CD4-positive, CD25-positive, alpha-beta regulatory T cell (primary cell): ENCODE results near the gene TARS3. TPM values are rescaled to one million over a fixed set of nuclear protein-coding genes. Genes with fewer than 3 reads are reported as not detected.

Experiments used
- ATAC-seq, 2 donors: fragments of 150-1000 bp; cut with Tn5 transposase; one replicate each; pipeline ENCODE4 v1.10.0; 2021; ENCODE audit warnings: low read depth in 2 of 2, moderate number of reproducible peaks in 2 of 2, moderate library complexity in 1 of 2
- DNase-seq, 3 donors: peaks; one replicate each; pipeline versions ENCODE4 v3.0.0 to v3.0.0-alpha.2; 2012 to 2022; ENCODE audit warnings: mixed read lengths in 1 of 3
- H3K27ac ChIP-seq: one replicate; pipeline ENCODE4 v1.7.0; 2013; ENCODE audit warnings: mild to moderate bottlenecking, low read length; ENCODE audit not compliant: insufficient read depth, poor library complexity, severe bottlenecking
- H3K27me3 ChIP-seq: one replicate; pipeline ENCODE4 v1.7.0; 2013; ENCODE audit warnings: low read length; ENCODE audit not compliant: control insufficient read depth, insufficient read depth
- H3K36me3 ChIP-seq: one replicate; pipeline ENCODE4 v1.7.0; 2013; ENCODE audit warnings: mild to moderate bottlenecking, low read length, moderate library complexity; ENCODE audit not compliant: control insufficient read depth, insufficient read depth
- H3K4me1 ChIP-seq: 2 replicates; pipeline ENCODE4 v1.7.0; 2013; ENCODE audit warnings: mild to moderate bottlenecking, low read length; ENCODE audit not compliant: insufficient read depth, control insufficient read depth, poor library complexity, severe bottlenecking
- H3K4me3 ChIP-seq: one replicate; pipeline ENCODE4 v1.7.0; 2013; ENCODE audit warnings: low read depth, mild to moderate bottlenecking, low read length, moderate library complexity
- H3K9me3 ChIP-seq, 2 experiments: 1 replicate in 1 of 2; 2 replicates in 1 of 2; pipeline ENCODE4 v1.7.0; 2013; ENCODE audit warnings: low read length in 2 of 2, mild to moderate bottlenecking in 1 of 2, moderate library complexity in 1 of 2; ENCODE audit not compliant: control insufficient read depth in 2 of 2
- H3K27ac Mint-ChIP-seq, 3 donors: one replicate each; pipeline ENCODE4 v1.8.0; 2020 to 2022; ENCODE audit warnings: mild to moderate bottlenecking in 3 of 3, mixed read lengths in 3 of 3, moderate library complexity in 2 of 3
- H3K27me3 Mint-ChIP-seq: one replicate; pipeline ENCODE4 v1.8.0; 2022; ENCODE audit warnings: mild to moderate bottlenecking, mixed read lengths
- H3K36me3 Mint-ChIP-seq: one replicate; pipeline ENCODE4 v1.8.0; 2020; ENCODE audit warnings: mixed read lengths
- H3K4me1 Mint-ChIP-seq, 4 donors: one replicate each; pipeline ENCODE4 v1.8.0; 2020 to 2022; ENCODE audit warnings: mixed read lengths in 4 of 4, mild to moderate bottlenecking in 1 of 4
- H3K4me3 Mint-ChIP-seq, 4 donors: one replicate each; pipeline ENCODE4 v1.8.0; 2020 to 2022; ENCODE audit warnings: mild to moderate bottlenecking in 4 of 4, mixed read lengths in 4 of 4, moderate library complexity in 3 of 4
- H3K9me3 Mint-ChIP-seq, 7 donors: one replicate each; pipeline ENCODE4 v1.8.0; 2020 to 2022; ENCODE audit warnings: mixed read lengths in 7 of 7, mild to moderate bottlenecking in 3 of 7, moderate library complexity in 2 of 7
- polyA plus RNA-seq, 4 donors: library from polyadenylated mRNA; unstranded; fragments of 300-500 nt; fragmentation: Illumina TruSeq; gene quantifications; one replicate each; pipeline ENCODE4 v1.2.3, GENCODE V29; 2021
- total RNA-seq: library from RNA; stranded (reverse); gene quantifications from one replicate; pipeline ENCODE4 v1.2.3, GENCODE V29; 2022

The TARS3 gene
- total and polyA plus RNA-seq, 5 donors from 2014 or later, result 6.5 to 15.9 (median 9.1) TPM

GRCh38 chr15:101614761-101615160 is 109.5 kb downstream of the TARS3 start:
- H3K36me3 Mint-ChIP-seq, result peaks cover 4% of the 10 kb centered on the region
- H3K27me3 ChIP-seq, result no peaks in the 10 kb centered on the region
- H3K36me3 ChIP-seq, result no peaks in the 10 kb centered on the region
- H3K9me3 ChIP-seq, result no peaks in the 10 kb centered on the region
- no peak overlapping the region for H3K27ac Mint-ChIP-seq
- peaks cover 4% of the 10 kb centered on the region for H3K27me3 Mint-ChIP-seq
- H3K4me3 ChIP-seq, result no peak overlapping the region
- H3K27ac ChIP-seq, result no peak overlapping the region
- H3K4me3 Mint-ChIP-seq, result no peak overlapping the region
- ATAC-seq (no peak), DNase-seq (no peak)
- no peaks in the 10 kb centered on the region for H3K9me3 Mint-ChIP-seq
- H3K4me1 Mint-ChIP-seq, result peaks cover 0 to 6% (median 1%) of the 10 kb centered on the region in 4 donors
- H3K4me1 ChIP-seq, result no peaks in the 10 kb centered on the region

GRCh38 chr15:101614001-101614585 is 110.2 kb downstream of the TARS3 start:
- no peak for ATAC-seq
- Mint-ChIP-seq H3K36me3 (peaks cover 4% of the 10 kb centered on the region), H3K27ac (no peak overlapping the region), H3K9me3 (no peaks in the 10 kb centered on the region), H3K27me3 (peaks cover 4% of the 10 kb centered on the region), H3K4me3 (no peak overlapping the region), H3K4me1 (peaks cover 0 to 6% (median 1%) of the 10 kb centered on the region in 4 donors)
- H3K9me3 ChIP-seq, result no peaks in the 10 kb centered on the region
- no peak overlapping the region for H3K27ac ChIP-seq
- H3K36me3 ChIP-seq, result no peaks in the 10 kb centered on the region
- no peaks in the 10 kb centered on the region for H3K4me1 ChIP-seq
- H3K4me3 ChIP-seq, result no peak overlapping the region
- H3K27me3 ChIP-seq, result no peaks in the 10 kb centered on the region
- no peak for DNase-seq

- no peak overlapping the region for H3K4me3 Mint-ChIP-seq
- no peak overlapping the region for H3K4me3 ChIP-seq
- H3K27me3 ChIP-seq, result no peaks in the 10 kb centered on the region
- no peak for DNase-seq
- H3K9me3 ChIP-seq, result no peaks in the 10 kb centered on the region
- H3K4me1 Mint-ChIP-seq, result peaks cover 0 to 6% (median 1%) of the 10 kb centered on the region in 4 donors
- peaks cover 4% of the 10 kb centered on the region for H3K27me3 Mint-ChIP-seq
- H3K27ac ChIP-seq, result no peak overlapping the region
- no peaks in the 10 kb centered on the region for H3K9me3 Mint-ChIP-seq
- H3K36me3 Mint-ChIP-seq, result peaks cover 4% of the 10 kb centered on the region
- no peaks in the 10 kb centered on the region for H3K36me3 ChIP-seq
- no peak for ATAC-seq
- H3K4me1 ChIP-seq, result no peaks in the 10 kb centered on the region
- H3K27ac Mint-ChIP-seq, result no peak overlapping the region
Measured at GRCh38 chr15:101613130-101614000, 110.9 kb downstream of the TARS3 start.

- H3K36me3 ChIP-seq, result no peaks in the 10 kb centered on the region
- ATAC-seq, result no peak
Measured at GRCh38 chr15:101612676-101613075, 111.6 kb downstream of the TARS3 start.

GRCh38 chr15:101611580-101612299 is 112.5 kb downstream of the TARS3 start:
- H3K27me3 ChIP-seq, result no peaks in the 10 kb centered on the region
- H3K9me3 ChIP-seq, result no peaks in the 10 kb centered on the region
- Mint-ChIP-seq H3K27me3 (peaks cover 4% of the 10 kb centered on the region), H3K4me3 (no peak overlapping the region), H3K4me1 (peaks cover 0 to 3% (median 0%) of the 10 kb centered on the region in 4 donors), H3K27ac (no peak overlapping the region), H3K36me3 (no peaks in the 10 kb centered on the region), H3K9me3 (peaks cover 0 to 1% (median 0%) of the 10 kb centered on the region in 7 donors)
- H3K27ac ChIP-seq, result no peak overlapping the region
- no peaks in the 10 kb centered on the region for H3K36me3 ChIP-seq
- no peaks in the 10 kb centered on the region for H3K4me1 ChIP-seq
- H3K4me3 ChIP-seq, result no peak overlapping the region
- ATAC-seq, result no peak
- DNase-seq, result no peak

More at GRCh38 chr15:101612676-101613075, 111.6 kb downstream of the TARS3 start:
- H3K27ac Mint-ChIP-seq, result no peak overlapping the region
- H3K27ac ChIP-seq, result no peak overlapping the region
- peaks cover 4% of the 10 kb centered on the region for H3K27me3 Mint-ChIP-seq
- H3K4me1 Mint-ChIP-seq, result peaks cover 0 to 6% (median 1%) of the 10 kb centered on the region in 4 donors
- peaks cover 4% of the 10 kb centered on the region for H3K36me3 Mint-ChIP-seq
- no peaks in the 10 kb centered on the region for H3K27me3 ChIP-seq
- H3K9me3 ChIP-seq, result no peaks in the 10 kb centered on the region
- no peak for DNase-seq
- H3K4me3 ChIP-seq, result no peak overlapping the region
- no peaks in the 10 kb centered on the region for H3K4me1 ChIP-seq
- no peaks in the 10 kb centered on the region for H3K9me3 Mint-ChIP-seq
- H3K4me3 Mint-ChIP-seq, result no peak overlapping the region

GRCh38 chr15:101611007-101611406 is 113.3 kb downstream of the TARS3 start:
- H3K36me3 Mint-ChIP-seq, result no peaks in the 10 kb centered on the region
- no peaks in the 10 kb centered on the region for H3K9me3 ChIP-seq
- H3K27ac Mint-ChIP-seq, result no peak overlapping the region
- peaks cover 0 to 1% (median 0%) of the 10 kb centered on the region in 7 donors for H3K9me3 Mint-ChIP-seq
- no peaks in the 10 kb centered on the region for H3K4me1 Mint-ChIP-seq
- no peaks in the 10 kb centered on the region for H3K36me3 ChIP-seq
- ATAC-seq, result no peak
- no peak overlapping the region for H3K27ac ChIP-seq
- no peak overlapping the region for H3K4me3 ChIP-seq
- no peaks in the 10 kb centered on the region for H3K4me1 ChIP-seq
- no peak overlapping the region for H3K4me3 Mint-ChIP-seq
- DNase-seq, result no peak
- H3K27me3 Mint-ChIP-seq, result peaks cover 4% of the 10 kb centered on the region
- no peaks in the 10 kb centered on the region for H3K27me3 ChIP-seq

- H3K27ac Mint-ChIP-seq, result no peak overlapping the region
- Histone ChIP-seq H3K36me3 (no peaks in the 10 kb centered on the region), H3K4me3 (no peak overlapping the region), H3K27ac (no peak overlapping the region), H3K9me3 (no peaks in the 10 kb centered on the region), H3K4me1 (no peaks in the 10 kb centered on the region), H3K27me3 (peaks cover 3% of the 10 kb centered on the region)
- H3K4me1 Mint-ChIP-seq, result no peaks in the 10 kb centered on the region
- H3K36me3 Mint-ChIP-seq, result no peaks in the 10 kb centered on the region
- no peak overlapping the region for H3K4me3 Mint-ChIP-seq
- peaks cover 4% of the 10 kb centered on the region for H3K27me3 Mint-ChIP-seq
- no peak for DNase-seq
- ATAC-seq, result no peak
- H3K9me3 Mint-ChIP-seq, result peaks cover 0 to 1% (median 0%) of the 10 kb centered on the region in 7 donors
Measured at GRCh38 chr15:101610611-101611000, 113.7 kb downstream of the TARS3 start.
